GM15510 (cell line): Measurements from ENCODE around the gene DLD.

Experiments used
- POLR2A ChIP-seq: IDR thresholded peaks from 3 replicates; pipeline ENCODE4 v1.6.1; 2011; ENCODE audit warnings: borderline replicate concordance; ENCODE audit not compliant: insufficient read length; ENCODE audit errors: extremely low read depth

Gene DLD

DNA sequence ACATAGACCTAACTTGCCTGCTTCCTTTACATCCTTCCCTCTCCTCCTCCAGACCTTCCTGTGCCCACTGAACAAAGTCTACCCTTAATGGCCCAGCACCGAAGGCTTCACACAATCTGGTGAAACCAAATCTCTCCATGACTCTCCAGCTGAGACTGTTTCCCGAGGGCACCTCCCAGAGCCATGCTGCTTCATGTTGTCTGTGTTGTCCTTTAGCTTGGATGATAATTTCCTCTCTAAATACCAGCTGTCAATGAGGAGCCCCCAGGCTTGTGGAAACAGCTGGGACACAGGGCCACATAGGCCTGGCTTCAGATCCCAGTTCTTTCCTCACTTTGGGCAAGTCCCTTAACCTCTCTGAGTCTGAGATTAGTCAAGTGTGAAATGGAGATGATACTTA lies 54.3 kb downstream of the DLD start:
- no peak for TF ChIP-seq POLR2A

- TF ChIP-seq POLR2A, result no peak
Measured at GRCh38 chr7:107946451-107946850, 55.5 kb downstream of the DLD start.

- TF ChIP-seq POLR2A, result no peak
Measured at GRCh38 chr7:107946881-107947280, 55.9 kb downstream of the DLD start.

DNA sequence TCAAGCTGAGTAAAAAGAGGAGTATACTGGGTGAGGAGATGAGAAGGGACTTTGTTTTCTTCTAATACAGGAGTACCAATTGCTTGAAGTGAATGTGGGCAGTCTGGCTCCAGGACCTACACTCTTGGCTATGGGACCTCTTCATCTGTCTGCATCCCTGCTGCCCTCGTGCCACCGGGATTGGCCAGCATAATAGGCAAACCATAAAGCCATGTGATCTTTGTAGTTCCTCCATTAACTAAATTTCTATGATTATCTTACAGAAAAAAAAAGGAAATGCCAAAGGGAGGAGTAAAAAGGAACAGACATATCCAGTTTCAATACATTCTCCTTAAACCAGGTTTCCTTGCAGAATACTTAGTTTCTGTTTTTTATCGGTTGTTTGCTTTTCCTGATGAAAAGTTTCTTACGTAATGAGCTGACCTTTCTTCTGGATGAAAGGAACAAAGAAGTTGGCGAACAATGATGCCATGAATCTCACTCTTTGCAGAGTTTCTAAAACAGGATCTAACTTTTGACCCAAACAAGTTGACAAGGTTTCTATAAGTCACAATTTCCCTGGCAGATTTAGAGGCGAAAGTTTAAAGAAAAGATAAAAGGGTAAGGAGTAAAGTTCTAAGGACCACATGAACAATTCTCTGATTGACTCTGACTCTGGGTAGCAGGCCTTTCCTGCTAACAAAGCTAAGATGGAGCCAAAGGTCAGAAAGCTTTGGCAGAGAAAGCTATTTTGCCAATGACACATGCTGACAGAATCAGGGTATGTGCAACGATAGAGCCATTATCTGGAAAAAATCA lies 57.9 kb downstream of the DLD start:
- no peak for TF ChIP-seq POLR2A

DNA sequence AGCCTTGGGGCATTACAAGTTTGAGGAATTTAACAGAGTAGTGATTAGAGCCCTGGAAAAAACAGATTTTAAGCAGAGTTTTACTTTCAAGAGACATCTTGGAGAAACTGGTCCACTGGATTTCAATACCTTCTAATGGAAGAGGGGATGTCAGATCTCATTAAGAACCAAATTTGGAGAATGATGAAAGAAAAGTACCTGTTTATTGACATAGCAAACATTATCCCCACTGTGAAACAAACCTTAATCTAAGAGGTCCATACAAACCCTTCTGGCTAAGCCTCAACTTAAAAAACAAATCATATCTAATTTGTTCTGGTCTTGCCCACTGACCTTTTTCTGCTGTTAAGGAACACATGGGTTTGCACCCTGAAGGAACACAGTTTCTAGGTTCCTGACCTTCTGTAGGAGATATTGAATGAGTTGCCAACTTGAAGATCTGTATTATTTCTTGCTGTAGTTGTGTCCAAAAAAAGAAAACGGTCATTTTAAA lies 58.5 kb downstream of the DLD start:
- no peak for TF ChIP-seq POLR2A

- TF ChIP-seq POLR2A, result no peak
Measured at GRCh38 chr7:107951172-107951787, 60.3 kb downstream of the DLD start.

DNA sequence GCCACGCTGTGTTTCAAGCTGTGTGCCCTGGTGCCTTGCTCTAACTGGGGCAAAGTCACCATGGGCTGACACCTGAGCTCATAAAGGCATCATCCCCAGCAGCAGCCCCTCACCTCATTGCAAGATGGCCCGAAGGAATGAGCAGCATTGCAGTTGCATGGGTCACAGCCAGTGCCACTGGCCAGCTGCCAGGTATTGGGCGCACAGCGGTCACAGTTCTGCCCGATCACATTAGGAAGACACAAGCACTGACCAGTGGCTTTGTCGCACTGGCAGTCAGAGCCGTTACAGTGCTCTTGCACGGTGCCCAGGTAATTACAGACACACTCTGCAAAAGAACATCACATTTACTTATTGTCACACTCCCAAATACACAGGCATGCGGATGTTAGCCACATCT lies 60.9 kb downstream of the DLD start:
- no peak for TF ChIP-seq POLR2A

DNA sequence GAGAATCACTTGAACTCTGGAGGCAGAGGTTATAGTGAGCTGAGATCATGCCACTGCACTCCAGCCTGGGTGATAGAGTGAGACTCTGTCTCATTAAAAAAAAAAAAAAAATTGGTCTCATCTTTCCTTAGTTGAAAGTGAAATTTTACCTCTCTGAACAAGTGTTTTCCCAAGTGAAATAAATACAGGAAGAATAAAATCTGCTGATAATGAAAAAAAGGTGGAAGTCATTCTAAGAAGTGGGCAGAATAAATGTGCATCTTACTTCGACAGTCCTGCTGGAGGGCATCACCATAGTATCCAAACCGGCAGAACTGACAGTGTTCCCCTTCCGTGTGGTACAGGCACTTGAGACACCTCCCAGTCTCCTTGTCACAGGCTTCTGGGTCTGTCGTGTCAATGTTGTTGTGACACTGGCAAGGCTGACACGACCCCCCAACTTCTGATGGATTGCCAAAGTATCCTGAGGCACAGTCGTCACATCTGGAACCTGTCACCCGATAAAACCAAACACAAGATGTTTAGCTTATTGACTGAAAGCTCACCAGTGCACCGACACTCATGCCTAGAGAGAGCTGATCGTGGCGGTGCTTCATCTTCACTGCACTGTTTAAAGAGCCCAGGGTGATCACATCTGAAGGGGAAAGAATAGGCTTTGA lies 62.4 kb downstream of the DLD start:
- no peak for TF ChIP-seq POLR2A

- TF ChIP-seq POLR2A, result no peak
Measured at GRCh38 chr7:107953924-107954303, 62.9 kb downstream of the DLD start.

- no peak for TF ChIP-seq POLR2A
Measured at GRCh38 chr7:107955394-107955793, 64.4 kb downstream of the DLD start.

- TF ChIP-seq POLR2A, result no peak
Measured at GRCh38 chr7:107957436-107957835, 66.5 kb downstream of the DLD start.

DNA sequence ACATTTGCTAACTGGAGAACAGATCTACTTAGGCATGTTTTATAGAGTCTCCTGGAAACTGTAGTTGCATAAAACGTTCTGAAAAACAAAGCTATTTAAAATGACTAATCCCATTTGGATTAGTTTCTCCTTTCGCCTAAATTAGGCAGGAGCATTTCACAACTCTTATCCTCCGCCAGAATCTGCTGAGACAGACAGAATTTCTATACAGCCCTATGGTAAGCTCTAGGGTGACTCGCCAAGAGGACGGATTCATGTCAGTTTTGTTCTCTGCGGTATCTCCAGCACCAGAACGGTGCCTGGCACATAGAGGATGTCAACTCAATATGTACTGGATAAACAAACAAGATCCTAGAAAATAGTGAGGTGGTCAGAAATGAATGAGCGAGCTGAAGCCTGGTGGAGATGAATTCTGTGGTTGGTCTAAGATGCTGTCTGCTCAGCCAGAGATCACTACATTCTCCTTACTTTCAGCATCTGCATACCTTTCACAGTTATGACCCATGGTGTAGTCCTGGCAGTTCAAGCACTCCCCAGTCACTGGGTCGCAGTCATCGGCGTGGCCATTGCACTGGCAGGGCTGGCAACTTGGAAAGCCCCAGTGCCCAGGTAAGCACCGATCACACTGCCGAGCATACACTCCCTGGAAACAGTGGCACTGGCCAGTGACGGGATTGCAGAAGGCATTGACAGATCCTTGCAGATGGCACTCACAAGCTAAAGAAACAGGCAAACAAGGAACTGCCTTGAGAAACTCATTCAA lies 68.0 kb downstream of the DLD start:
- no peak for TF ChIP-seq POLR2A

- TF ChIP-seq POLR2A, result no peak
Measured at GRCh38 chr7:107959527-107959898, 68.5 kb downstream of the DLD start.

GRCh38 chr7:107960272-107960671 lies 69.3 kb downstream of the DLD start:
- no peak for TF ChIP-seq POLR2A

GRCh38 chr7:107961405-107961804 lies 70.4 kb downstream of the DLD start:
- TF ChIP-seq POLR2A, result no peak

- no peak for TF ChIP-seq POLR2A
Measured at GRCh38 chr7:107962817-107963216, 71.8 kb downstream of the DLD start.

DNA sequence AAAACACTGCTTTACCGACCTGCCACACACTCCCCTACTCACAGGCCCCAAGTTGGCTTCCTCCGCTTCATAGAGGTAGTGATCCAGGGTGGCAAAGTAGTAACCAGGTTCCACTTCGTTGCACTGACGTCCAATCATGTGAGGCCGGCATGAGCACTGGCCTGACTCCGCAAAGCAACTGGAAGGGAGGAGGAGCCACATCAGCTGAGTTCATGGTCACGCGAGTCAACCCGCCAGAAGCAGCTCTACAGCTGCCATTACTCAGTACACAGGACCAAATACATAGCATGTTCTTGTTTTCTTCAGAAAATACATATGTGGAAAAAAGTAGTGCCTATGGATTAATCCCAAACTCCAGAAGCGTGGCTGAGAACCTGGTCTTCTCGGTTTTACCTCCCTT lies 73.5 kb downstream of the DLD start:
- no peak for TF ChIP-seq POLR2A
